ENCODE data around the gene TSR3.

TSR3 gene

GRCh38 chr16:1379304-1380076 is 27.8 kb upstream of the TSR3 start:
- peak; percentile 84 for DNase-seq
- H3K27me3 Mint-ChIP-seq (ENCODE audit: low read depth, poor library complexity) = peaks cover 20% of the 10 kb centered on the region

DNA sequence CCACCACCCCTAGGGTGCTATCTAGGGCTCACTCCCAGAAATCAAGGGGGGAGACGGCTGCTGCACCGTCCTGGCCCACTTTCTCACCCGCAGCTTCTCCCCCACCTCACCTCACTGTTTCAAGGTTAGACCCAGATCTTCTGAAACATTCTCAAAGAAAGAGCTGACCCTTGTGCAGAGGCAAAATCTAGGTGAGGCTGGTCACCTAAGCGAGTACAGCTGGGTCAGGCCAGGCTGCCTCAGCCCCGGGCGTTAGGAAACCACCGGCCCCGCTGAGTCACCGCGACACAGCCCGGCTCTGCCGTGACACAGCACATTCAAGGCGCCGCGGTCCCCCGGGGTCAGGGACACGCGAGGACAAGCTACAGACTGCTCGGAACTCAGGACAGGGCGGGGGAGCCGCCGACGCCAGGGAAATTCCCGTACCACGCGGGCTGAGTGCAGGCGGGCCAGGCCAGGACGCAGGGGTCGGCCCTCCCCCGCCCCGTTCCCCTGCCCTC is 27.2 kb upstream of the TSR3 start:
- H3K27ac Mint-ChIP-seq = no peak overlapping the region

More at GRCh38 chr16:1379304-1380076, 27.8 kb upstream of the TSR3 start:
- Mint-ChIP-seq H3K27ac (no peak overlapping the region), H3K4me3 (peak overlapping the region; percentile 86), H3K36me3 (ENCODE audit: low read depth) (no peaks in the 10 kb centered on the region), H3K4me1 (peaks cover 18% of the 10 kb centered on the region), H3K9me3 (no peaks in the 10 kb centered on the region)
- TF ChIP-seq, protein P1, sequence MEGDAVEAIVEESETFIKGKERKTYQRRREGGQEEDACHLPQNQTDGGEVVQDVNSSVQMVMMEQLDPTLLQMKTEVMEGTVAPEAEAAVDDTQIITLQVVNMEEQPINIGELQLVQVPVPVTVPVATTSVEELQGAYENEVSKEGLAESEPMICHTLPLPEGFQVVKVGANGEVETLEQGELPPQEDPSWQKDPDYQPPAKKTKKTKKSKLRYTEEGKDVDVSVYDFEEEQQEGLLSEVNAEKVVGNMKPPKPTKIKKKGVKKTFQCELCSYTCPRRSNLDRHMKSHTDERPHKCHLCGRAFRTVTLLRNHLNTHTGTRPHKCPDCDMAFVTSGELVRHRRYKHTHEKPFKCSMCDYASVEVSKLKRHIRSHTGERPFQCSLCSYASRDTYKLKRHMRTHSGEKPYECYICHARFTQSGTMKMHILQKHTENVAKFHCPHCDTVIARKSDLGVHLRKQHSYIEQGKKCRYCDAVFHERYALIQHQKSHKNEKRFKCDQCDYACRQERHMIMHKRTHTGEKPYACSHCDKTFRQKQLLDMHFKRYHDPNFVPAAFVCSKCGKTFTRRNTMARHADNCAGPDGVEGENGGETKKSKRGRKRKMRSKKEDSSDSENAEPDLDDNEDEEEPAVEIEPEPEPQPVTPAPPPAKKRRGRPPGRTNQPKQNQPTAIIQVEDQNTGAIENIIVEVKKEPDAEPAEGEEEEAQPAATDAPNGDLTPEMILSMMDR (IDR thresholded peaks at IDR 0.05) = no peak

GRCh38 chr16:1378087-1378803 is 26.6 kb upstream of the TSR3 start:
- TF ChIP-seq, protein P1 (IDR thresholded peaks at IDR 0.05) = no peak
- no peaks in the 10 kb centered on the region for H3K9me3 Mint-ChIP-seq
- H3K27me3 Mint-ChIP-seq (ENCODE audit: low read depth, poor library complexity) = peaks cover 20% of the 10 kb centered on the region
- peaks cover 18% of the 10 kb centered on the region for H3K4me1 Mint-ChIP-seq
- no peak overlapping the region for H3K27ac Mint-ChIP-seq
- H3K4me3 Mint-ChIP-seq = peak overlapping the region; percentile 78
- H3K36me3 Mint-ChIP-seq (ENCODE audit: low read depth) = no peaks in the 10 kb centered on the region
- no peak for DNase-seq

More for the DNA sequence above, 27.2 kb upstream of the TSR3 start:
- Mint-ChIP-seq H3K36me3 (ENCODE audit: low read depth) (no peaks in the 10 kb centered on the region), H3K4me3 (peak overlapping the region; percentile 78), H3K27me3 (ENCODE audit: low read depth, poor library complexity) (peaks cover 20% of the 10 kb centered on the region), H3K9me3 (no peaks in the 10 kb centered on the region), H3K4me1 (peaks cover 18% of the 10 kb centered on the region)
- DNase-seq = peak; percentile 50
- TF ChIP-seq, protein P1 (IDR thresholded peaks at IDR 0.05) = no peak

- no peaks in the 10 kb centered on the region for H3K9me3 Mint-ChIP-seq
- no peak for DNase-seq
- H3K36me3 Mint-ChIP-seq (ENCODE audit: low read depth) = no peaks in the 10 kb centered on the region
- H3K4me3 Mint-ChIP-seq = peak overlapping the region; percentile 78
- no peak overlapping the region for H3K27ac Mint-ChIP-seq
- TF ChIP-seq, protein P1 (IDR thresholded peaks at IDR 0.05) = no peak
- H3K27me3 Mint-ChIP-seq (ENCODE audit: low read depth, poor library complexity) = peaks cover 20% of the 10 kb centered on the region
- peaks cover 18% of the 10 kb centered on the region for H3K4me1 Mint-ChIP-seq
Observed at GRCh38 chr16:1377406-1378010, 25.8 kb upstream of the TSR3 start.

GRCh38 chr16:1375741-1376410 is 24.2 kb upstream of the TSR3 start:
- peaks cover 20% of the 10 kb centered on the region for H3K27me3 Mint-ChIP-seq (ENCODE audit: low read depth, poor library complexity)
- peaks cover 18% of the 10 kb centered on the region for H3K4me1 Mint-ChIP-seq
- H3K9me3 Mint-ChIP-seq = no peaks in the 10 kb centered on the region
- H3K4me3 Mint-ChIP-seq = no peak overlapping the region
- TF ChIP-seq, protein P1 (IDR thresholded peaks at IDR 0.05) = no peak
- no peak for DNase-seq
- no peak overlapping the region for H3K27ac Mint-ChIP-seq
- H3K36me3 Mint-ChIP-seq (ENCODE audit: low read depth) = no peaks in the 10 kb centered on the region
